Activated T-cell treated with anti-CD3 and anti-CD28 coated beads, Interleukin-2, amount 50 U/mL, for 4 hours (primary cell): ENCODE measurements around the gene SPECC1. TPM values are rescaled to one million over a fixed set of nuclear protein-coding genes. Genes with fewer than 3 reads are reported as not detected.
"Not testable (repeated sequence)": the region's sequence is repeated elsewhere in the genome, so short reads cannot be mapped to it uniquely, and the experiment has no call there.

Source experiments
- ATAC-seq, 2 donors: fragments of 200-7000 bp; cut with Tn5 transposase; one replicate each; pipeline ENCODE4 v1.10.0; 2021
- DNase-seq: peaks from one replicate; pipeline ENCODE4 v3.0.0-alpha.2; 2020
- H3K27me3 Mint-ChIP-seq: one replicate; pipeline ENCODE4 v1.8.0; 2021; ENCODE audit warnings: low read depth, mixed read lengths
- H3K36me3 Mint-ChIP-seq: one replicate; pipeline ENCODE4 v1.8.0; 2022; ENCODE audit warnings: mixed read lengths; ENCODE audit not compliant: insufficient read depth
- H3K4me1 Mint-ChIP-seq: one replicate; pipeline ENCODE4 v1.8.0; 2021; ENCODE audit warnings: low read depth, mixed read lengths
- H3K4me3 Mint-ChIP-seq: one replicate; pipeline ENCODE4 v1.8.0; 2021; ENCODE audit warnings: mild to moderate bottlenecking, moderate library complexity, mixed read lengths
- H3K9me3 Mint-ChIP-seq: one replicate; pipeline ENCODE4 v1.8.0; 2021; ENCODE audit warnings: mixed read lengths
- total RNA-seq, 3 donors: library from RNA; stranded (reverse); gene quantifications; one replicate each; pipeline ENCODE4 v1.2.1, GENCODE V29; 2021

SPECC1 gene
- total RNA-seq, 3 donors from 2014 or later = 3.8 to 7.0 (median 3.9) TPM

DNA sequence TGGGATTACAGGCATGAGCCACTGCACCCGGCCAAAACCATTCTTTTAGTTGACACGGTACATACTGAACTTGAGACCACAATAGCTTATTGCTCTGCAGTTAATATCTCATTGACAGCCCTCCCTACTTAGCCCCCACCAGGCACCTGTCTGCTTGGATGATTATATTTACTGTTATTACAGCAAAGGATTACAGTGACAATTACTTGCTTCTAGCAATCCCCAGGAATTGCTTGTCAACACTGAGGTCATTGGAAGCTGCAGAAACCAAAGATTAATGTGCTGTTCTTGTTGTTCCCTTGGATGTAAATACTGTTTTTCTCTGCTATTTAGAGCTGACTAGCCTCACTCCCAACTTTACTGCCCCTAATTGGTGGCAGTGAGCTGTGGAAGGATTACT, 247.0 kb downstream of the SPECC1 start:
- Mint-ChIP-seq H3K36me3 (peaks cover 11% of the 10 kb centered on the region), H3K4me1 (peaks cover 31% of the 10 kb centered on the region), H3K4me3 (no peak overlapping the region), H3K27me3 (no peaks in the 10 kb centered on the region), H3K9me3 (peaks cover 12% of the 10 kb centered on the region)
- DNase-seq (no peak), ATAC-seq (no peak)

GRCh38 chr17:20257008-20257407, 247.8 kb downstream of the SPECC1 start:
- no peaks in the 10 kb centered on the region for H3K27me3 Mint-ChIP-seq

GRCh38 chr17:20257798-20258197, 248.6 kb downstream of the SPECC1 start:
- H3K27me3 Mint-ChIP-seq = no peaks in the 10 kb centered on the region
- DNase-seq = no peak
- H3K36me3 Mint-ChIP-seq = peaks cover 9% of the 10 kb centered on the region
- peaks cover 12% of the 10 kb centered on the region for H3K9me3 Mint-ChIP-seq
- H3K4me1 Mint-ChIP-seq = peaks cover 42% of the 10 kb centered on the region
- no peak for ATAC-seq
- H3K4me3 Mint-ChIP-seq = no peak overlapping the region

More at GRCh38 chr17:20257008-20257407, 247.8 kb downstream of the SPECC1 start:
- no peak for DNase-seq
- ATAC-seq = no peak
- H3K4me3 Mint-ChIP-seq = no peak overlapping the region
- H3K36me3 Mint-ChIP-seq = peaks cover 11% of the 10 kb centered on the region
- H3K4me1 Mint-ChIP-seq = peaks cover 35% of the 10 kb centered on the region
- H3K9me3 Mint-ChIP-seq = peaks cover 12% of the 10 kb centered on the region

DNA sequence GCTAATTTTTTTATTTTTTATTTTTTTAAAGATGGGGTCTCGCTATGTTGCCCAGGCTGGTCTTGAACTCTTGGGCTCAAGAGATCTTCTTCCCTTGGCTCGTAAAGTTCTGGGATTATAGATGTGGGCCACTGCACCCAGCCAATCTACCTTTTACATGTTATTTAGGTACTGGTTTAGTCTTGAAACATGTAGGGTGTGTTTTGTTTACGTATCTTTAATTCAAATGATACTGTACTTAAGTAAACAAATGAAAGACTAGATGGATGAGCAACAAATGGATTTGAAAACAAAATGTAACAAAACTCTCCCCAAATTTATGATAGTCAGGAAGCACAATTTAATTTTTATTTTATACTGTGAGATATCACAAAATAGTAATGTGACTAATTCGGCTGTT, 250.5 kb downstream of the SPECC1 start:
- Mint-ChIP-seq H3K27me3 (no peaks in the 10 kb centered on the region), H3K4me3 (no peak overlapping the region), H3K4me1 (peaks cover 34% of the 10 kb centered on the region), H3K9me3 (peaks cover 12% of the 10 kb centered on the region), H3K36me3 (peaks cover 9% of the 10 kb centered on the region)
- ATAC-seq = no peak
- no peak for DNase-seq

- Mint-ChIP-seq H3K9me3 (peaks cover 12% of the 10 kb centered on the region), H3K4me1 (peaks cover 32% of the 10 kb centered on the region), H3K27me3 (no peaks in the 10 kb centered on the region), H3K4me3 (no peak overlapping the region), H3K36me3 (peaks cover 9% of the 10 kb centered on the region)
- no peak for DNase-seq
- no peak for ATAC-seq
Measured at GRCh38 chr17:20260268-20260667, 251.1 kb downstream of the SPECC1 start.

DNA sequence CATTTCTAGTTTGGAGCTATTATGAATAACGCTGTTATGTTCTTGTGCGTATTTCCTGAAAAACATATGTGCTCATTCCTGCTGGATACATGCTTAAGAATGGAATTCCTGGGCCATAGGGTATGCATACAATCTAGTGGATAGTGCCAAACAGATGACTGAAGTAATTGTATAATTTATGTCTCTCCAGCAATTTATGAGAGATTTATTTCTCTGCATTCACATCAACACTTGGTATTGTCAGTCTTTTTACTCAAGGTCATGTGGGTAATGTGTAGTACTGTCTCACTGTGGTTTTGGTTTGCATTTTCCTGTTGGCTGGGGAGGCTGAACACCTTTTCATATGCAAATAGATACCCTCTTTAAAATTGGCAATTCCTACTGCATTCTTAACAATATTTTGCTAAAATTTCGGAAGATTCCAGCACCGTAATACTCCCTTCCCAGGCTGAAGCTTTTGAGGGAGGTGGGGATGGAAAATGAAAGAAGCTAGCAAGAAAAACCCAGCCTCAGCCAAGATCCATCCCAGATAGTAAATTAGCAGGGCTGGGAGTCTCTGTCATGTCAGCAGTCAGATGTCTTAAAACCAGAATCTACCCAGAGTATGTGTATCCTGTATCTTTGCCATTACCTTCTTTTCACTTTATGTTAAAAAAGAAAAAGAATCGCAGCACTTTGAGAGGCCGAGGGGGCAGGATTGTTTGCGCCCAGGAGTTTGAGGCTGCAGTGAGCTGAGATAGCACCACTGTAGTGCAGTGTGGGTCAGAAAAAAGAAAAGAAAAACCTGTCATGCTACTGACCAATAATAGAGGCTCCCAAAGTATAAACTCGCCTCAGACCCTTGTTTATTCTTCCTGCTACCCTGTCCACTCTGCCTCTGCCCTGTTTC, 253.3 kb downstream of the SPECC1 start:
- ATAC-seq (peak in 1 of 2 donors; percentile 40), DNase-seq (no peak)
- peaks cover 9% of the 10 kb centered on the region for H3K36me3 Mint-ChIP-seq
- H3K4me3 Mint-ChIP-seq = peak overlapping the region; percentile 32
- peaks cover 12% of the 10 kb centered on the region for H3K9me3 Mint-ChIP-seq
- peaks cover 45% of the 10 kb centered on the region for H3K4me1 Mint-ChIP-seq
- H3K27me3 Mint-ChIP-seq = no peaks in the 10 kb centered on the region

GRCh38 chr17:20263115-20263433, 253.9 kb downstream of the SPECC1 start:
- DNase-seq, H3K9me3 Mint-ChIP-seq, H3K4me3 Mint-ChIP-seq, ATAC-seq, H3K27me3 Mint-ChIP-seq, H3K36me3 Mint-ChIP-seq: not testable (repeated sequence)
- H3K4me1 Mint-ChIP-seq = peaks cover 50% of the 10 kb centered on the region

DNA sequence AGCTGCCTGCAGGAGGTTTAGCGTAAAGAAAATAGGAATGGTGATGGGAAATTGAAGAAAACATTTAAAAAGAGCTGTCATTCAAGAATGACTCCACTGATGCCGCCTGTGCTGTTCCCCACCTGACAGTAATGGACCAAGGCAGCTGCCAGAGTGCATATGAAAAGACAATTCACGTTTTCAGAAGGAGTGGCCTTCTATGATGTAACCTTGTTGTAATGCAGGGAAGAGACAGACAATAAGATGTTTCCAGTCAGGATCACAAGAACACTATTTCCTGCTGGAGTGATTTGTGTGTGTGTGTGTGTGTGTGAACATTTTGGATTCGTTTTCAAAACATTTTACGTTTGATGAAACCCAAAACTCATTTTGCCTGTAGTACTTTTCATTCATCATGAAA, 254.4 kb downstream of the SPECC1 start:
- no peak overlapping the region for H3K4me3 Mint-ChIP-seq
- peaks cover 2% of the 10 kb centered on the region for H3K9me3 Mint-ChIP-seq
- H3K36me3 Mint-ChIP-seq = peaks cover 2% of the 10 kb centered on the region
- H3K27me3 Mint-ChIP-seq = no peaks in the 10 kb centered on the region
- ATAC-seq (no peak), DNase-seq (no peak)
- H3K4me1 Mint-ChIP-seq = peaks cover 51% of the 10 kb centered on the region

DNA sequence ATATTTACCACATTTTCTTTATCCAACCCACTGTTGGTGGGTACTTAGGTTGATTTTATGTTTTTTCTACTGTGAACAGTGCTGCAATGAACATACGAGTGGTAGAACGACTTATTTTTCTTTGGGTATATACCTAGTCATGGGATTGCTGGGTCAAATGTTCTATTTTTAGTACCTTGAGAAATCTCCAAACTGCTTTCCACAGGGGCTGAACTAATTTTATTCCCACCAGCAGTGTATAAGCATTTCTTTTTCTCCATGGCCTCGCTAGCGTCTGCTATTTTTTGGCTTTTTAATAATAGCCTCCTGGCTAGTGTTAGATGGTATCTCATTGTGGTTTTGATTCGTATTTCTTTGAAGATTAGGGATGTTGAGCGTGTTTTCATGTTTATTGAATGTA, 255.8 kb downstream of the SPECC1 start:
- no peak overlapping the region for H3K4me3 Mint-ChIP-seq
- no peaks in the 10 kb centered on the region for H3K27me3 Mint-ChIP-seq
- DNase-seq = no peak
- H3K36me3 Mint-ChIP-seq = no peaks in the 10 kb centered on the region
- no peaks in the 10 kb centered on the region for H3K9me3 Mint-ChIP-seq
- H3K4me1 Mint-ChIP-seq = peaks cover 56% of the 10 kb centered on the region
- no peak for ATAC-seq

DNA sequence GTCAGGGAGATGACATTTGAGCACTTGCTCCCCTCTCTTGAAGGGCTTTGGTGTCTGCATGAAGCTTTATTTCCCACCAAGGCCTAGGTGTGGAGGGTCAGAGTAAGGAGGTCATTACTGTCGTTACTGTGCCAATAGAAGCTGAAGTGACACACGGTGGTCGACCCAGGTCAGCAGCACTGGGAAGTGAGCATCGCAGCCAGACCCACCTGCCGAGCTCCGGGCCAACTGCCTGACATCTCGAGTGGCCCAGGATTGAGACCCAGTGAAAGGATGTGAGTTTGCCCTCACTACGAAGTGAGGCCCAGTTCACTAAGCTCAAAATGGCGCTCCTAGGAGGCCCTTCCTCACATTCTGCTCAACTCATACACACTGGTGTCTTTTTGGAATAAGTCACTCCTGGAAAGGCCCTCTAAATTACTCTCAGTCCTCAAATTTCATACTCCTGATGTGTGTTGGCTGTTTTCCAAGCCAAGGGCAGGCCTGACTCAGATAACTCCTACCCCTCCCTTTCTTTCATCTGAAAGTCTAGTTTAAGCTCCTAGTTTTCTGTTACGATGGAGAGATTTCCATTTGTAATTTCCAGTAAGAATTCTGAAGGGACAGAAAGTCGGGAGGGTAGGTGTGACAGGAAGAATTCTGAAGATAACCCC, 257.8 kb downstream of the SPECC1 start:
- DNase-seq (no peak), ATAC-seq (no peak)
- Mint-ChIP-seq H3K27me3 (no peaks in the 10 kb centered on the region), H3K4me1 (peaks cover 68% of the 10 kb centered on the region), H3K36me3 (no peaks in the 10 kb centered on the region), H3K9me3 (no peaks in the 10 kb centered on the region), H3K4me3 (no peak overlapping the region)

- H3K4me1 Mint-ChIP-seq = peaks cover 68% of the 10 kb centered on the region
- no peaks in the 10 kb centered on the region for H3K27me3 Mint-ChIP-seq
- ATAC-seq (peak; percentile 10 to 48), DNase-seq (peak; percentile 12)
- no peaks in the 10 kb centered on the region for H3K9me3 Mint-ChIP-seq
- no peaks in the 10 kb centered on the region for H3K36me3 Mint-ChIP-seq
- H3K4me3 Mint-ChIP-seq = no peak overlapping the region
Measured at GRCh38 chr17:20267459-20267842, 258.3 kb downstream of the SPECC1 start.

DNA sequence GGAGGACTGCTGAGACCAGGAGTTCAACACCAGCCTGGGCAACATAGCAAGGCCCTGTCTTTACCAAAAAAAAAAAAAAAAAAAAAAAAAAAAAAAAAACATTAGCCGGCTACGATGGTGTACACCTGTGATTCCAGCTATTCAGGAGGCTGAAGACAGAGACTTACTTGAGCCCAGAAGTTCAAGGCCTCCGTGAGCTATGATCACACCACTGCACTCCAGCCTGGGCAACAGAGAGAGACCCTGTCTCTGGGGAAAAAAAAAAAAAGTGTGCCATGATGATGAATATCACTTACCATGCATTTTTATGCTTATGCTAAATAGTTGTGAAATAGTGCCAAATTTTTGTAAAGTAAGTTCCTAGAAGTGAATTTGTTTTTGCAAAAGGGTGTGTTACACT, 261.2 kb downstream of the SPECC1 start:
- Mint-ChIP-seq H3K27me3 (no peaks in the 10 kb centered on the region), H3K9me3 (no peaks in the 10 kb centered on the region), H3K4me1 (peaks cover 77% of the 10 kb centered on the region), H3K36me3 (peaks cover 1% of the 10 kb centered on the region), H3K4me3 (no peak overlapping the region)
- DNase-seq = no peak
- ATAC-seq = no peak

DNA sequence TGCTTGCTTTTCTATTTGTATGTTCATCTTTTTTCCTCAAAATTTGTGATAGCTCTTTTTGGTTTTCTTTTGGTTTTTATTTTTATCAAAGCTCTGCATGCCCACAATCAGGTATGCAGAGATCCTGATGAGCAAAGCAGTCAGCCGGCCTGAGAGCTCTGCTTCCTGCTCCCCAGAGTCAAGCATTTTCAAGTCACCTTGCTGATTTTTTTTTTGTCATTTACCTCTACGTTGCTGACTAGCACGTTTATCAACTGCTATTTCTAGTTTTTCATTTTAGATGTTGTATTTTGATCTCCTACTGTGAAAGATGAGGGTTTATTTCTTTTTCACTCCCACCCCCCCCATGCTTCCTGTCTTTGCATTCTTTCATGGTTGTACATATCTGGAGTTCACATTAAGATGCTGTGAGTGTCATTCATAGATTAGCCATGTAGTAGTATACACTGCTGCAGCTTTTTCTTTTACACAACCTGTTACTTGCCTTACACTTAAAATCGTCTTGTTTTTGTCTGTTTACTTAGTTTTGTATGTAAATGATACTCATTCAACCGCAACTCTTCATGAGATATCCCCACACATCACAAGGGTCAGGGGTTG, 262.0 kb downstream of the SPECC1 start:
- Mint-ChIP-seq H3K9me3 (no peaks in the 10 kb centered on the region), H3K27me3 (no peaks in the 10 kb centered on the region), H3K4me1 (peaks cover 83% of the 10 kb centered on the region), H3K36me3 (peaks cover 1% of the 10 kb centered on the region), H3K4me3 (no peak overlapping the region)
- ATAC-seq = peak in 1 of 2 donors; percentile 52
- no peak for DNase-seq

DNA sequence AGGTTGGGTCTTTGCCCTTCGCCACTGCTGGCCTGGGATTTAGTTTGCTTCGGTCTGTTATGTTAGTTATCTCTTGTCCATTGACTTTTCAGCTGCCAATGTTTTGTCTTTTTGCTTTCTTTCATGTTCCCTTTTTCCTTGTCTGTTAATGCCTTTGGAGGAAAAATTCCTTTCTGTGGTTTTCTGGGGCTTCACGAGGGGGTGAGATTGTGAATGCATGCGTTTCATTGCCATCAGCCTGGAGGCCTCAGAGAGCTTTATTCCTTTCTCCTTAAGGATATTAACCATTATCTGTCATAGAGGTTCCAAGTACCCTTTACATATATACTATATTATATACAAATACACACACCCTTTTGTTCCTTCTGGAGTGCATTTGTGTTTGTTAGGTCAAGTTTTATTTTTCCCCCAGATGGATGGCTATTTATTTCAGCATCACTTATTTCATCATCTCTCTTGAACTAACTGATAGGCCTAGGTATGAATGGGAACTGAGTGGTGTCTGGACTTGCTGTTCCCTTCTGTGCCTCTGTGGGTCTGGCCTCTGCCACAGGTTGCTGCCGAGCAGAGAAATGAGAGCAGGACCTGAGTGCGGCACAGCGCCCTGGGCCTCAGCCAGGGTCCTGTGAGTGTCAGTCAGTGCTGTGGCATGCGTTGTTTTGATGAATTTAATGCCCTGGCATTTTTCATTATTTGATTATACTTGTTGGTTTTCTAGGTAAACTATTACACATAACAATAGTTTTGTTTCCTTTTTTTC, 264.8 kb downstream of the SPECC1 start:
- no peaks in the 10 kb centered on the region for H3K27me3 Mint-ChIP-seq
- peaks cover 78% of the 10 kb centered on the region for H3K4me1 Mint-ChIP-seq
- DNase-seq (no peak), ATAC-seq (peak; percentile 36 to 49)
- H3K4me3 Mint-ChIP-seq = no peak overlapping the region
- H3K36me3 Mint-ChIP-seq = peaks cover 1% of the 10 kb centered on the region
- no peaks in the 10 kb centered on the region for H3K9me3 Mint-ChIP-seq
